Testis (tissue), 2 donors: ENCODE data around the gene ATP6V1B1.

Source experiments
- CTCF ChIP-seq, 3 experiments: fragments of 450-650 bp in 2 of 3; fragments of 200-600 bp in 1 of 3; sonication (generic) in 1 of 3; IDR thresholded peaks; one replicate each; pipeline ENCODE4 v1.5.1; 2016 to 2019; ENCODE audit warnings: antibody characterized with exemption in 3 of 3, mild to moderate bottlenecking in 2 of 3, moderate library complexity in 1 of 3
- POLR2A ChIP-seq: fragments of 450-650 bp; IDR thresholded peaks from one replicate; pipeline ENCODE4 v1.6.1; 2017; ENCODE audit warnings: antibody characterized with exemption, mild to moderate bottlenecking, moderate library complexity

GRCh38 chr2:70979626-70980025, 43.9 kb downstream of the ATP6V1B1 start:
- TF ChIP-seq POLR2A: no peak
- no peak for TF ChIP-seq CTCF (IDR thresholded peaks at IDR 0.05)
